ENCODE data around the gene ZNF483. TPM values are rescaled to one million over a fixed set of nuclear protein-coding genes. Genes with fewer than 3 reads are reported as not detected.
"Not testable (repeated sequence)": the region's sequence is repeated elsewhere in the genome, so short reads cannot be mapped to it uniquely, and the experiment has no call there.

ZNF483 gene
- total RNA-seq, 1 experiment from 2014 or later, result 4.8 TPM

GRCh38 chr9:111542497-111543254, 17.7 kb downstream of the ZNF483 start:
- ChIA-PET POLR2A (no interaction called here), CTCF (no interaction called here)
- Histone ChIP-seq H3K27ac (ENCODE audit: low read length) (no peak overlapping the region), H3K36me3 (ENCODE audit: control insufficient read depth, insufficient read depth, low read length) (no peaks in the 10 kb centered on the region), H3K4me3 (ENCODE audit: low read depth in 2 of 2, low read length in 2 of 2) (no peak overlapping the region), H3K4me1 (ENCODE audit: control insufficient read depth, insufficient read depth, low read length) (no peaks in the 10 kb centered on the region), H3K27me3 (ENCODE audit: control insufficient read depth, insufficient read depth, low read length) (no peaks in the 10 kb centered on the region), H3K9me3 (ENCODE audit: control insufficient read depth, insufficient read depth, low read depth, low read length) (peaks cover 52% of the 10 kb centered on the region)
- no peak for ATAC-seq
- BruUV-seq (replicated peaks), result no TSS peak
- TF ChIP-seq POLR2AphosphoS5 (IDR thresholded peaks at IDR 0.05; ENCODE audit: low read depth, low read length) (no peak), REST (IDR thresholded peaks at IDR 0.05; ENCODE audit: insufficient read depth in 1 of 2, low read depth in 2 of 2, low read length in 1 of 2) (no peak), CTCF (IDR thresholded peaks at IDR 0.05) (no peak), SIN3A (IDR thresholded peaks at IDR 0.05; ENCODE audit: borderline replicate concordance, insufficient read depth, low read depth, low read length) (no peak), TCF7L2 (IDR thresholded peaks at IDR 0.05; ENCODE audit: low read depth, low read length) (no peak)
- no peak for DNase-seq (ENCODE audit: low read depth, low spot score)
- intact Hi-C loops (cut with micrococcal nuclease; ENCODE audit: unreplicated experiment), result no loop called here
- in situ Hi-C loops (cut with HindIII; ENCODE audit: low pct_unique_long_range_greater_than_20kb, low sequenced_read_pairs), result no loop called here

- ChIA-PET POLR2A (no interaction called here), CTCF (no interaction called here)
- DNase-seq (ENCODE audit: low read depth, low spot score), result no peak
- TF ChIP-seq TCF7L2 (IDR thresholded peaks at IDR 0.05; ENCODE audit: low read depth, low read length), result no peak
- TF ChIP-seq REST (IDR thresholded peaks at IDR 0.05; ENCODE audit: insufficient read depth in 1 of 2, low read depth in 2 of 2, low read length in 1 of 2), result no peak
- TF ChIP-seq SIN3A (IDR thresholded peaks at IDR 0.05; ENCODE audit: borderline replicate concordance, insufficient read depth, low read depth, low read length), result no peak
- TF ChIP-seq POLR2AphosphoS5 (IDR thresholded peaks at IDR 0.05; ENCODE audit: low read depth, low read length), result no peak
- no peak for TF ChIP-seq CTCF (IDR thresholded peaks at IDR 0.05)
- Histone ChIP-seq H3K9me3 (ENCODE audit: control insufficient read depth, insufficient read depth, low read depth, low read length) (peaks cover 66% of the 10 kb centered on the region), H3K36me3 (ENCODE audit: control insufficient read depth, insufficient read depth, low read length) (no peaks in the 10 kb centered on the region), H3K4me1 (ENCODE audit: control insufficient read depth, insufficient read depth, low read length) (no peaks in the 10 kb centered on the region), H3K27me3 (ENCODE audit: control insufficient read depth, insufficient read depth, low read length) (no peaks in the 10 kb centered on the region), H3K27ac (ENCODE audit: low read length) (no peak overlapping the region), H3K4me3 (ENCODE audit: low read depth in 2 of 2, low read length in 2 of 2) (no peak overlapping the region)
- intact Hi-C loops (cut with micrococcal nuclease; ENCODE audit: unreplicated experiment), result no loop called here
- no peak for ATAC-seq
- in situ Hi-C loops (cut with HindIII; ENCODE audit: low pct_unique_long_range_greater_than_20kb, low sequenced_read_pairs), result no loop called here
- BruUV-seq (replicated peaks), result no TSS peak
These were observed 23.6 kb downstream of the ZNF483 start for GRCh38 chr9:111548623-111549022.

- ATAC-seq; intact Hi-C loops (cut with micrococcal nuclease; ENCODE audit: unreplicated experiment); POLR2A ChIA-PET; H3K36me3 ChIP-seq (ENCODE audit: control insufficient read depth, insufficient read depth, low read length); BruUV-seq (replicated peaks); H3K4me1 ChIP-seq (ENCODE audit: control insufficient read depth, insufficient read depth, low read length); DNase-seq (ENCODE audit: low read depth, low spot score); H3K27ac ChIP-seq (ENCODE audit: low read length); H3K4me3 ChIP-seq (ENCODE audit: low read depth in 2 of 2, low read length in 2 of 2); H3K27me3 ChIP-seq (ENCODE audit: control insufficient read depth, insufficient read depth, low read length); CTCF ChIA-PET; in situ Hi-C loops (cut with HindIII; ENCODE audit: low pct_unique_long_range_greater_than_20kb, low sequenced_read_pairs): not testable (repeated sequence)
- peaks cover 18% of the 10 kb centered on the region; the same call in 1 of the 2 replicates for H3K9me3 ChIP-seq (ENCODE audit: control insufficient read depth, insufficient read depth, low read depth, low read length)
These were observed 30.4 kb downstream of the ZNF483 start for GRCh38 chr9:111555425-111555824.
